Caki2 (cell line): ENCODE data around the gene OBSCN. TPM values are rescaled to one million over a fixed set of nuclear protein-coding genes. Genes with fewer than 3 reads are reported as not detected.

ENCODE experiments used
- DNase-seq: peaks from one replicate; pipeline ENCODE4 v3.0.0-alpha.2; 2015; ENCODE audit warnings: low read depth
- in situ Hi-C: cut with HindIII; loops from 2 replicates; pipeline ENCODE4 v1.10.0; 2016; ENCODE audit warnings: low sequenced_read_pairs, low pct_unique_long_range_greater_than_20kb, mixed read lengths
- total RNA-seq: library from RNA; depleted of rRNA; stranded (reverse); fragments of >200 nt; shearing (Covaris generic); gene quantifications from 2 replicates; pipeline ENCODE4 v1.2.3, GENCODE V29; 2014; ENCODE audit warnings: low replicate concordance

The OBSCN gene
- total RNA-seq, 1 experiment from 2014 or later, result 16.7 TPM

DNA sequence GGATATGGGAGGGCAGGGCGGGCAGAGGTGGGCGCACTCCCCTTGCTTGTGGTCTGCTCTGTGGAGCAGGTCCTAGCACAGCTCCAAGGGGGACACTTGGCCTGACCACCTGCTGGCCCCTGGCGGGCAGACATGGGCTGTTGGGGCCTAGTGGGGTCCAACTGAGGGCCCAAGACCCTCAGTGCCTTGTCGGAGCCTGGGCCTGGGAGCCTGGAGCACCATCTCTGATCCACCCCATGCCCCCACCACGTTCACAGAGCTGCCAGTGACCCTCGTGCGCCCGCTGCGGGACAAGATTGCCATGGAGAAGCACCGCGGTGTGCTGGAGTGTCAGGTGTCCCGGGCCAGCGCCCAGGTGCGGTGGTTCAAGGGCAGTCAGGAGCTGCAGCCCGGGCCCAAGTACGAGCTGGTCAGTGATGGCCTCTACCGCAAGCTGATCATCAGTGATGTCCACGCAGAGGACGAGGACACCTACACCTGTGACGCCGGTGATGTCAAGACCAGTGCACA is 70.6 kb downstream of the OBSCN start:
- DNase-seq, result no peak
- in situ Hi-C loops, result no loop called here

DNA sequence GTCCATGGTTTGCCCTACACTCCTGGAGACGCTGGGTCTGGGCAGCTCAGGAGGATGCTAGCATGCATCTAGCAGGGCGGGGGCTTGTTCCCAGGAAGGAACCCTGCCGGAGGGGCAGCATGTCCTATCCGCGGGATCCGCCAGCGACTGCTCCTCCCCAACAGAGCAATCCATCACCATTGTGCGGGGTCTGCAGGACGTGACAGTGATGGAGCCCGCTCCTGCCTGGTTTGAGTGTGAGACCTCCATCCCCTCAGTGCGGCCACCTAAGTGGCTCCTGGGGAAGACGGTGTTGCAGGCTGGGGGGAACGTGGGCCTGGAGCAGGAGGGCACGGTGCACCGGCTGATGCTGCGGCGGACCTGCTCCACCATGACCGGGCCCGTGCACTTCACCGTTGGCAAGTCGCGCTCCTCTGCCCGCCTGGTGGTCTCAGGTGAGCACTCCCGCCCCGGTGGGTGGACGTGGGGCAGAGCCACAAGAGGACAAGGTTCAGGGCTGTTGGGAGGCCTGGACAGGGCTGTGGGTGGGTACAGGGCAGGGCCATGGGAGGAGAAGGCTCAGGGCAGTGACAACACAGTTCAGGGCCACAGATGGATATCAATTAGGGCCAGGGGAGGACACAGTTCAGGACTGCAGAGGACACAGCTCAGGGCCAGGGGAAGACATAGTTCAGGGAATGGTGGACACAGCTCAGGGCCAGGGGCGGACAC is 71.3 kb downstream of the OBSCN start:
- no peak for DNase-seq

DNA sequence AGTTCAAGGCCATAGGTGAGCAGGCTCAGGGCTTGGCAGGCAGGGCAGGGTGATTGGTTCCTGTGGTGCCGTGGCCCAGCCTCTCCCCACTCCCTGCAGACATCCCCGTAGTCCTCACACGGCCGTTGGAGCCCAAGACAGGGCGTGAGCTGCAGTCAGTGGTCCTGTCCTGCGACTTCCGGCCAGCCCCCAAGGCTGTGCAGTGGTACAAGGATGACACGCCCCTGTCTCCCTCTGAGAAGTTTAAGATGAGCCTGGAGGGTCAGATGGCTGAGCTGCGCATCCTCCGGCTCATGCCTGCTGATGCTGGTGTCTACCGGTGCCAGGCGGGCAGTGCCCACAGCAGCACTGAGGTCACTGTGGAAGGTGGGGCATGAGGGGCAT is 71.9 kb downstream of the OBSCN start:
- in situ Hi-C loops, result no loop called here
- DNase-seq, result no peak

More for the DNA sequence above, 71.3 kb downstream of the OBSCN start:
- in situ Hi-C loops, result no loop called here

DNA sequence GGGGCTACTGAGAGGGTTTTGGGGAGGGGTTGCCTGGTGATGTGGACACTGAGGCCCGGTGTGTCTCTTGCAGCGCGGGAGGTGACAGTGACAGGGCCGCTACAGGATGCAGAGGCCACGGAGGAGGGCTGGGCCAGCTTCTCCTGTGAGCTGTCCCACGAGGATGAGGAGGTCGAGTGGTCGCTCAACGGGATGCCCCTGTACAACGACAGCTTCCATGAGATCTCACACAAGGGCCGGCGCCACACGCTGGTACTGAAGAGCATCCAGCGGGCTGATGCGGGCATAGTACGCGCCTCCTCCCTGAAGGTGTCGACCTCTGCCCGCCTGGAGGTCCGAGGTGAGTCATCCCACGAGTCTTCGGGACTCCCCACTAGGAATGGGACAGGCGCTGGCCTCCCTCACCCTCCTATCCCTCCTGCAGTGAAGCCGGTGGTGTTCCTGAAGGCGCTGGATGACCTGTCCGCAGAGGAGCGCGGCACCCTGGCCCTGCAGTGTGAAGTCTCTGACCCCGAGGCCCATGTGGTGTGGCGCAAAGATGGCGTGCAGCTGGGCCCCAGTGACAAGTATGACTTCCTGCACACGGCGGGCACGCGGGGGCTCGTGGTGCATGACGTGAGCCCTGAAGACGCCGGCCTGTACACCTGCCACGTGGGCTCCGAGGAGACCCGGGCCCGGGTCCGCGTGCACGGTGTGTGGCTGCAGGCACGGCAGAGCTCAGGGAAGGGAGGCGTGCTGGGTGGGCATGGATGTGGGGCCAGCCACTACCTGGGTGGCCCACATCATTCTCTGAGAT is 72.5 kb downstream of the OBSCN start:
- in situ Hi-C loops, result no loop called here
- DNase-seq, result no peak

DNA sequence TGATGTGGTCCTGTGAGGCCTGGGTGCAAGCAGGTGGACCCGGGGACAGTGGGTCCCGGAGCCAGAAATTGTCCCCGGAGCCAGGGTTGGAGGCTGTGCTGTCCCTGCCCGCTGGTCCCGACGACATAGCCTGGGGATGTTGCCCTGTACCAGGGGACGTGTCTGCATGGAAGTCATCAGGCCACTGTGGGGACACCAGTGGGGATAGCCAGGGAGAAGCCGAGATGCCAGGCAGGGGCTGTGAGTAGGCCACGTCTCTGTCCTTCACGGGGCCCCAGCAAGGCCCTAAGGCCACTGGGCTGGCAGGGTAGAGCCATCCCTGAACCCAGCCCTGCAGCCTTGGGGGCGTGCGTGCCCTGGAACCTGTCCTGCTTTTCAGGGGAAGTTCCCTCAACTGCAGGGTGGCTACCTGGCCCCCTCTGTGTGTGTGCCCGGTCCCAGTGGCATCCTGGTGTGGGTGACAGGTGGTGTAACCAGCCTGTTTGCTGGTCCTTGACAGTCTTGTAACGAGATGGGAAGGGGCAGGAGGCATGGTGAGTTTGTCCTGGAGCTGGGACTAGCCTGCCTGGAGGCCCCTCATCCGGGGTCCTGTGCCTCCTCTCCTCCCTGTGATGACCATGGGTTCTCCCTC is 73.2 kb downstream of the OBSCN start:
- DNase-seq, result no peak
- in situ Hi-C loops, result no loop called here

DNA sequence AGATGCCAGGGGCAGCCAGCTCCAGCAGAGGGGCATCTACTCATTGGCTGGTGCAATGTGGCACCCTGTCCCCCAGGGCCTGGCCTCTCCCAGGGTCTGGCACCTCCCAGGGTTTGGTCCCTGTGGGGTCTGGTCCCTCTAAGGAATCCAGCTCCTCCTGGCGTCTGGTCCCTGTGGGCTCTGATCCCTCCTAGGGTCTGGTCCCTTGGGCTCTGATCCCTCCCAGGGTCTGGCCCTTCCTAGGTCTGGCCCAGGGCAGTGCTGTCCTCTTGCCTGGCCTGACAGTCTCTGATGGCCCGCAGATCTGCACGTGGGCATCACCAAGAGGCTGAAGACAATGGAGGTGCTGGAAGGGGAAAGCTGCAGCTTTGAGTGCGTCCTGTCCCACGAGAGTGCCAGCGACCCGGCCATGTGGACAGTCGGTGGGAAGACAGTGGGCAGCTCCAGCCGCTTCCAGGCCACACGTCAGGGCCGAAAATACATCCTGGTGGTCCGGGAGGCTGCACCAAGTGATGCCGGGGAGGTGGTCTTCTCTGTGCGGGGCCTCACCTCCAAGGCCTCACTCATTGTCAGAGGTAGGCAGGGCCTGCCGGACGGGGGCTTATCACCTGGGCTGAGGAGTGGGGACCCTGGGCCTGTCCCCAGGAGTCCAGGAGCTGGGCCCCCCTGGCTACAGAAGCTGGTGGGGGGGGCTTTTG is 73.9 kb downstream of the OBSCN start:
- no peak for DNase-seq
- in situ Hi-C loops, result no loop called here

DNA sequence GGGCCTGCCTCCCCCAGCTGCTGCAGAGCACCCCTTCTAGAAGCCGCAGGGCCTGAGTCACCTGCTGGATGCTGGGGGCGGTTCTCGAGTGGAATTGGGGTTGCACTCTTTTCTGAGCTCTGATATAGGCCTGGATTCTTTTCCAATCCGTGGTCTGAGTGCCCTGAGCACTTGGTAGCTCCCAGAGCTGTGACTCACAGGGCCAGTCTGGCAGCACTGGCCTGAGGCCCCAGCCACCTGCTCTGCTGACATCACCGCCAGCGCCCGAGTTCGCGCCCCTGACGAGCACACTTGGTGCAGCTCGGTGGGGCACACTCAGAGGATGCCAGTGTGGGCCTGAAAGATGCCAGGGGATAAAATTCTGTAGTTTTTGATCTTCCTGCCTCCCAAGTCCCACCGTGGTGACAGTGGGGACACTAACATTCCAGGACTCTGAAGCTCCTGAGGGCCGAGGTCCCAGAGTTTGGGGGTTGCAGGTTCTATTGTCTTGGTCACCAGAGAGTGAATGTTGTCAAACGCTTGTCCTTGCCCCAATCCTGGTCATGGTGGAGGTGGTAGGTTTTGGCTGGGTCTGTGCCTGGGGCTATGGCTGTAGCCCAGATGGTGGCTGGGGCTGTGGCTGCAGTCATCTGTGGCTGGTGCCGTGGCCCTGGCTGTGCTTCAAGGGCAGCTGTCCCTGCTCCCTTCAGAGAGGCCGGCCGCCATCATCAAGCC is 74.6 kb downstream of the OBSCN start:
- in situ Hi-C loops, result no loop called here

DNA sequence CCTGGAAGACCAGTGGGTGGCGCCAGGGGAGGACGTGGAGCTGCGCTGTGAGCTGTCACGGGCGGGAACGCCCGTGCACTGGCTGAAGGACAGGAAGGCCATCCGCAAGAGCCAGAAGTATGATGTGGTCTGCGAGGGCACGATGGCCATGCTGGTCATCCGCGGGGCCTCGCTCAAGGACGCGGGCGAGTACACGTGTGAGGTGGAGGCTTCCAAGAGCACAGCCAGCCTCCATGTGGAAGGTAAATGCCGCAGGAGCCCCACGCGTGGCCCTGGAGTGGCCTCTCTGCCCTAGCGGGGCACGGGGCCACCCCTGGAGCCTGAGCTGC is 75.2 kb downstream of the OBSCN start:
- DNase-seq, result no peak
- in situ Hi-C loops, result no loop called here

More for the DNA sequence above, 74.6 kb downstream of the OBSCN start:
- DNase-seq, result no peak

DNA sequence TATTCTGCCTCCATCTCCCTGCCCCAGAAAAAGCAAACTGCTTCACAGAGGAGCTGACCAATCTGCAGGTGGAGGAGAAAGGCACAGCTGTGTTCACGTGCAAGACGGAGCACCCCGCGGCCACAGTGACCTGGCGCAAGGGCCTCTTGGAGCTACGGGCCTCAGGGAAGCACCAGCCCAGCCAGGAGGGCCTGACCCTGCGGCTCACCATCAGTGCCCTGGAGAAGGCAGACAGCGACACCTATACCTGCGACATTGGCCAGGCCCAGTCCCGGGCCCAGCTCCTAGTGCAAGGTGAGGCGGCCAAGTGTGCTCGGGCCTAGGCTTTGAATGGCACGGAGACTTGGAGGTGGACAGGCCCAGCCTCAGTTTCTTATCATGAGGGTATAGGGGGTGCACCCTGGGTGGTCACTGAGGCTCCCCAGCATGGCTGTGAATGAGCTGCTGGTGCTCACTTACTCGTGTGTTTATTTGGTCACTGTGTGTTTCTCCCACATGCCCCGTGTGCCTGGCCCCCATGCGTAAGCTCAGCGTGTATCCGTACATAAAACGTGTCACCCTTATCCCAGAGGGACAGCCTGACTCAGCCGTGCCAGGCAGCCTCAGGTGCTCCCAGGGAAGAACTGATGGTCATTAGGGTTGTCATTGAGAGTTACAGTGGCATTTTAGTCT is 75.8 kb downstream of the OBSCN start:
- DNase-seq, result no peak
- in situ Hi-C loops, result no loop called here

DNA sequence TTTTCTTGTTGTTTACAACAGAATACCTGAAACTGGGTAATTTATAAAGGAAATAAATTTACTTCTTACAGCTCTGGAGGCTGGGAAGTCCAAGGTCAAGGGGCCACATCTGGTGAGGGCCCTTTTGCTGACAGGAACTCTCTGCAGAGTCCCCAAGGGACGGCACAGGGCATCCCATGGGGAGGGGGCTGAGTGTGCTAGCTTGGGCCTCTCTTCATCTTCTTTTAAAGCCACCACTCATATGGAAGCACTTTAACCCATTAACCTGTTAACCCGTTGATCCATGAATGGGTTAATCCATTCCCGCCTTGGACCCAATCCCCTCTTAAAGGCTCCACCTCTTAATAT is 76.3 kb downstream of the OBSCN start:
- in situ Hi-C loops, result no loop called here

DNA sequence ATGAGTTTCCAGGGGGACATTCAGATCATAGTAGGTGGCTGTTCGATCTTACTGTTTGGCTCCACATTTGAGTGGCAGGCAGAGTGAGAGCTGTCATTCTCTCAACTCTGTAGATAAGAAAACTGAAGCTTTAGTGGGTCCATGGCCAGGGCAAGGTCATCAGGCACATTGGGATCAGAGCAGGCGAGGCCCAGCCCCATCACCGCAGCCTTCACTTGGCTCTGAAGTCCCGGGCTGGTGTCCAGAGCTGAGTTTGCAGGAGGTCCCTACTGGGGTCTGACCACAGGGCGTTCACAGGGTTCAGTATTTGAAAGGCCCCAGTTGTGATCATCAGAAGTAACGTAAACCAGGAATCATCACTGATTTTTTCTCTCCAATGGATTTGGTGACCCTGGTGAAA is 76.7 kb downstream of the OBSCN start:
- DNase-seq, result no peak
- in situ Hi-C loops, result no loop called here

More for the DNA sequence above, 76.3 kb downstream of the OBSCN start:
- DNase-seq, result no peak

DNA sequence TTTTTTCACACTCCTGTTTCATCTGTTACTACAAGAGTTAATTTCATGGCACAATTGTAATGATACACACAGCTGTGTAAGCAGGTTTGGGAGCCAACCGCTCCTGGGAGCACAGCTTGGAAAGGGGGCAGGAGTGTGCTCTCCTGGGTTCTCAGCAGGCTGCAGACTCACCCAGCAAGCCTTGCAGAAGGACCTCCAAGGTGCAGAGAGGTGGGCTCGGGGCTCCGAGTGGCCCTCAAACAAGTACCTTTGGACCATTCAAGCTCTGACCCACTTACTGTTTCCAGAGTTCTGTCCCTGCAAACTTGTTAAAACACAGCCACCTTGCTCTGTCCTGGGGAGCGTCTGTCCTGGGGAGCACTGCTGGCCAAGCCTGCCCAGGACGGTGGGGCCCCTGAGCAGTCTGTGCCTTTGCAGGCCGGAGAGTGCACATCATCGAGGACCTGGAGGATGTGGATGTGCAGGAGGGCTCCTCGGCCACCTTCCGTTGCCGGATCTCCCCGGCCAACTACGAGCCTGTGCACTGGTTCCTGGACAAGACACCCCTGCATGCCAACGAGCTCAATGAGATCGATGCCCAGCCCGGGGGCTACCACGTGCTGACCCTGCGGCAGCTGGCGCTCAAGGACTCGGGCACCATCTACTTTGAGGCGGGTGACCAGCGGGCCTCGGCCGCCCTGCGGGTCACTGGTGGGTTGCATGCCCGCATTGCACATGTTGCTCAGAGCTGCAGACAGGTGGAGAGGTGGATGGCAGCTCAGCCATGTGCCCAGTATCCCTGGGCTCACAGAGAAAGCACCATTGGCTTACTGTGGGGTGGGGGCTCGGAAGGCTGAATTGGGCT is 78.0 kb downstream of the OBSCN start:
- in situ Hi-C loops, result no loop called here

DNA sequence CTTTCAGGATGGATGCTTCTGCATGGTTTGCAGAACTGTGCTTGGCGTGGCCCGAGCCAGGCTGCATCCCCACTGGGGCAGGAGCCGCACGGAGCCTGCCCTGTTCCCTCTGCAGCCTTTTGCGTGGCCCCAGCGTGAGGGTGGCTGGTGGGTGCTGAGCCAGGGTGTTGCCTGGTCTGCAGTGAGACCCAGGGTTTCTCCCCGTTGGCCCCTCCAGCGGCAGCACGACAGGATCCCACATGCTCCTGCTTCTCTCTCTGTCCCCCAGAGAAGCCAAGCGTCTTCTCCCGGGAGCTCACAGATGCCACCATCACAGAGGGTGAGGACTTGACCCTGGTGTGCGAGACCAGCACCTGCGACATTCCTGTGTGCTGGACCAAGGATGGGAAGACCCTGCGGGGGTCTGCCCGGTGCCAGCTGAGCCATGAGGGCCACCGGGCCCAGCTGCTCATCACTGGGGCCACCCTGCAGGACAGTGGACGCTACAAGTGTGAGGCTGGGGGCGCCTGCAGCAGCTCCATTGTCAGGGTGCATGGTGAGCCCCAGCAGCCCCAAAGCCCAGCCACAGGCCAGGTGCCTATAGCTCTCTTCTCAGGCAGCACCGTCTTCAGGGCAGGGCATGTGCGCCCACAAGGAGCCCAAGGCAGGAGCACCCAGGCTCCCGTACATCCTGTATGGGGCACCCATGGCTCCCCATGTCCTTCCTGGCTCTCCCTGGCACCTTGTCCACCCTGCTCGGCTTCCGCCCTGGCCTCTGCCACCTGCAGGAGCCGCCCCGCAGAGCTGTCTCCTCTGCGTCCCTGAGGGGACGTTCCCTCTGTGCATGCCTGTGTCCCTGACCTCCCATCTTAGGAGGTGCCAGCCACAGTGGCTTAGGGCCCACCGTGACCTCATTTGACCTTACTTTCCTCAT is 78.9 kb downstream of the OBSCN start:
- in situ Hi-C loops, result no loop called here
- DNase-seq, result no peak

More for the DNA sequence above, 78.0 kb downstream of the OBSCN start:
- no peak for DNase-seq

DNA sequence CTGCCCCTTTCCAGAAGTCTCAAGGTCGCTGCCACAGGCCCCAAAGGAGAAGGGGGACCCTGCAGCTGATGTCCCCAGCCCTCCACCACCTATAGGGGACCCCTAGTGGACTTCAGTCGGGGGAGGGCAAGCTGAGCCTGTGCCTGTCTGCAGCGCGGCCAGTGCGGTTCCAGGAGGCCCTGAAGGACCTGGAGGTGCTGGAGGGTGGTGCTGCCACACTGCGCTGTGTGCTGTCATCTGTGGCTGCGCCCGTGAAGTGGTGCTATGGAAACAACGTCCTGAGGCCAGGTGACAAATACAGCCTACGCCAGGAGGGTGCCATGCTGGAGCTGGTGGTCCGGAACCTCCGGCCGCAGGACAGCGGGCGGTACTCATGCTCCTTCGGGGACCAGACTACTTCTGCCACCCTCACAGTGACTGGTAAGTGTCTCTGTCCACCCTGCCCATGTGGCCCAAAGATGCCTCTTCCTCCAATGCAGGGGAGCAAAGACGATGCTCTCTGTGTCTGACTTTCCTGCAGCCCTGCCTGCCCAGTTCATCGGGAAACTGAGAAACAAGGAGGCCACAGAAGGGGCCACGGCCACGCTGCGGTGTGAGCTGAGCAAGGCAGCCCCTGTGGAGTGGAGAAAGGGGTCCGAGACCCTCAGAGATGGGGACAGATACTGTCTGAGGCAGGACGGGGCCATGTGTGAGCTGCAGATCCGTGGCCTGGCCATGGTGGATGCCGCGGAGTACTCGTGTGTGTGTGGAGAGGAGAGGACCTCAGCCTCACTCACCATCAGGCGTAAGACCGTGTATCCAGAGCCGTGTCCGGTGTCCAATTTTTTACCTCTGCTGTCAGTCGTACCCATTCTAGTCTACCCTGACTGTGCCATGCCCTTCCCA is 79.9 kb downstream of the OBSCN start:
- in situ Hi-C loops, result no loop called here
- DNase-seq, result no peak
